Kidney glomerular epithelial cell (primary cell): Measurements from ENCODE around the gene UGT2B15.
"Not testable (repeated sequence)": the region's sequence is repeated elsewhere in the genome, so short reads cannot be mapped to it uniquely, and the experiment has no call there.

ENCODE experiments used
- DNase-seq: peaks from one replicate; lab custom pipeline; 2025; lab: John Stamatoyannopoulos, UW

Gene UGT2B15

GRCh38 chr4:68655764-68656444, 14.5 kb downstream of the UGT2B15 start:
- DNase-seq = peak; percentile 70

GRCh38 chr4:68654946-68655721, 15.3 kb downstream of the UGT2B15 start:
- DNase-seq = peak; percentile 49

GRCh38 chr4:68651932-68652331, 18.5 kb downstream of the UGT2B15 start:
- no peak for DNase-seq

- no peak for DNase-seq
These were observed 40.1 kb downstream of the UGT2B15 start for GRCh38 chr4:68630371-68630770.

GRCh38 chr4:68622731-68623130, 47.7 kb downstream of the UGT2B15 start:
- not testable (repeated sequence) for DNase-seq

GRCh38 chr4:68617003-68617698, 53.3 kb downstream of the UGT2B15 start:
- no peak for DNase-seq

- DNase-seq = no peak
These were observed 54.6 kb downstream of the UGT2B15 start for GRCh38 chr4:68615699-68616422.

GRCh38 chr4:68613752-68614151, 56.7 kb downstream of the UGT2B15 start:
- DNase-seq = no peak

GRCh38 chr4:68606240-68606639, 64.2 kb downstream of the UGT2B15 start:
- DNase-seq = no peak

- DNase-seq = no peak
These were observed 71.3 kb downstream of the UGT2B15 start for GRCh38 chr4:68599150-68599549.

- DNase-seq = no peak
These were observed 73.0 kb downstream of the UGT2B15 start for GRCh38 chr4:68597482-68597881.
